Sigmoid colon (tissue), 7 donors: Measurements from ENCODE around the gene ZFP37. TPM values are rescaled to one million over a fixed set of nuclear protein-coding genes. Genes with fewer than 3 reads are reported as not detected.
"Not testable (repeated sequence)": the region's sequence is repeated elsewhere in the genome, so short reads cannot be mapped to it uniquely, and the experiment has no call there.

Experiments
- DNase-seq: peaks from one replicate; pipeline ENCODE4 v3.0.0-alpha.2; 2019
- H3K27ac ChIP-seq, 4 donors: fragments of 200-600 bp; sonication (generic); one replicate each; pipeline ENCODE4 v1.5.1; 2016 to 2019; ENCODE audit warnings: mild to moderate bottlenecking in 1 of 4
- H3K27me3 ChIP-seq, 3 donors: fragments of 200-600 bp; sonication (generic); one replicate each; pipeline ENCODE4 v1.5.1; 2019; ENCODE audit warnings: mild to moderate bottlenecking in 1 of 3
- H3K36me3 ChIP-seq, 4 donors: fragments of 200-600 bp; sonication (generic); one replicate each; pipeline ENCODE4 v1.5.1; 2016 to 2019
- H3K4me1 ChIP-seq, 4 donors: fragments of 200-600 bp; sonication (generic); one replicate each; pipeline ENCODE4 v1.5.1; 2017 to 2019
- H3K4me3 ChIP-seq, 4 donors: fragments of 200-600 bp; sonication (generic); one replicate each; pipeline ENCODE4 v1.5.1; 2017 to 2019; ENCODE audit warnings: mild to moderate bottlenecking in 2 of 4, moderate library complexity in 1 of 4
- H3K9me3 ChIP-seq, 4 donors: fragments of 200-600 bp in 3 of 4; sonication (generic) in 3 of 4; one replicate each; pipeline versions ENCODE4 v1.5.1 to v1.6.1; 2013 to 2019
- EP300 ChIP-seq, 4 donors: sonication (generic); formaldehyde crosslinking; IDR thresholded peaks; one replicate each; pipeline ENCODE4 v1.6.1; 2017; ENCODE audit warnings: antibody characterized with exemption in 4 of 4
- POLR2A ChIP-seq, 2 donors: fragments of 450-650 bp; IDR thresholded peaks; one replicate each; pipeline ENCODE4 v1.6.1; 2016; ENCODE audit warnings: antibody characterized with exemption in 2 of 2, mild to moderate bottlenecking in 2 of 2, moderate library complexity in 2 of 2
- POLR2AphosphoS5 ChIP-seq, 4 donors: sonication (generic); formaldehyde crosslinking; IDR thresholded peaks; one replicate each; pipeline ENCODE4 v1.6.1; 2017; ENCODE audit warnings: antibody characterized with exemption in 4 of 4
- WGBS, 2 donors: extraction: QIAGEN DNeasy Blood & Tissue Kit; methylation state at CpG; one replicate each; pipeline ENCODE4 v1.1.7; 2013; 5-methylcytosine and 5-hydroxymethylcytosine counted together
- intact Hi-C: fragments of 100-400 bp; cut with DNase I; formaldehyde crosslinking; loops from one replicate; pipeline ENCODE4 v1.15.1; 2023
- polyA plus RNA-seq, 3 donors: library from polyadenylated mRNA; stranded (reverse); fragments of 200-250 nt; gene quantifications; one replicate each; pipeline ENCODE4 v1.2.3, GENCODE V29; 2013
- total RNA-seq, 4 donors: library from RNA; depleted of rRNA; stranded (reverse); fragments of >200 nt; gene quantifications; one replicate each; pipeline ENCODE4 v1.1.0, GENCODE V29; 2016
- TF ChIP-seq, protein P1 (sequence below), 4 experiments: fragments of 450-650 bp in 3 of 4; fragments of 200-600 bp in 1 of 4; IDR thresholded peaks; one replicate each; pipeline ENCODE4 v1.5.1; 2016 to 2019; ENCODE audit warnings: antibody characterized with exemption in 4 of 4, mild to moderate bottlenecking in 3 of 4, moderate library complexity in 2 of 4
- donor health status: healthy with polysubstance abuse.
- donor health status: Bipolar disorder and iron deficiency.
- donor health status: healthy.

The ZFP37 gene
- total and polyA plus RNA-seq, 7 donors, result 0.60 to 7.4 (median 3.6) TPM; not detected in 1

DNA sequence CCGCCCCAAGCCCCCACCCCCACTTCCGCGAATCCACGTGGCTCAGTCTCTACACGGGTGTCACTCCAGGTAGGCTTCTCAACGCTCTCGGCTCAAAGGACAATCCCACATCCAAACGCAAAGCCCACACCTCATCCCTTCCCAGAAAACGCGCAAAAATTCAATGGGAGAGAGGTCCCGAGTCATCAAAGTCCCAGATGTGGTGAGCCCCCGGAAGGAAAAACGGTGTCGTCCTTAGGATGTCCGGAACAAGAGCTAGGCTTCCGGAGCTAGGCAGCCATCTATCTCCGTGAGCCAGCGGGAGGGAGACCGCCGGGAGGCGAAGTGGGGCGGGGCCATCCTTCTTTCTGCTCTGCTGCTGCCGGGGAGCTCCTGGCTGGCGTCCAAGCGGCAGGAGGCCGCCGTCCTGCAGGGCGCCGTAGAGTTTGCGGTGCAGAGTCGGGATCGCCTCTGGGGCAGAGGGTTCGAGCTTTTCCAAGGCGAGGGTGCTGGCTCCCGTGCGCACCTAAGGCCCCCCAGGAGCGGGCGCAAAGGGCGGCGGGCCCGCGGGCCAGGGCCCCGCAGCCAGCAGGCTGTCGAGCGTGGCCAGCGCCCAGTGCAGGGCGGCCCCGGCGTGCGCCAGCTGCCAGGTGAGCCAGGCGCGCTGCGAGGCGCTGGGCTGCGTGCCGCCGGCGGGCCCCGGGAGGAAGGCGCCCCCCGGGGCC, 3.2 kb upstream of the ZFP37 start:
- intact Hi-C loops, result loop anchor here (10.0 kb wide), 1 partner anchor 355 kb away; the partner anchor contains the start of genes C9orf43 and POLE3
- peaks cover 8 to 14% (median 11%) of the 10 kb centered on the region in 4 donors for H3K9me3 ChIP-seq
- not testable (repeated sequence) for H3K27ac ChIP-seq, H3K4me1 ChIP-seq, H3K4me3 ChIP-seq, H3K36me3 ChIP-seq
- peaks cover 8 to 37% (median 23%) of the 10 kb centered on the region in 3 donors for H3K27me3 ChIP-seq
- peak; percentile 72 for DNase-seq
- 7 to 22% methylated on average over 41 of the region's 61 CpGs for WGBS, 2 donors

DNA sequence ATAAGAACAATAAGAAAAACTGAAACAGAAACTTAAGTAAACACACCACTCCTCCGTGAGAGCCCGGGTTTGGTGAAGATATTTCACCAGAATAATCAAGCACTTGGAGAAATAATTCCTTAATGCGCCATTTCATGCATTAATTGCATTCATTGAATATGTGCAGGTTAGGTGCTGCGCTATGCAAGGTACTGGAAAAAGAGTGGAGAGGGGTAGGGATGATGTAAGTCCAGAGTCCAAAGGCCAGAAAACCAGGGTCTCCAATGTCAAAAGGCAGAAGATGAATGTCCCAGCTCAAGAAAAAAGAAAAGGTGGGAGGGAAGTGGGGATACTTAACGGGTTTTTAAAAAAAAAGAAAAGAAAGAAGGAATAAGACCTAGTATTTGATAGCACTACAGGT, 669 bp upstream of the ZFP37 start:
- DNase-seq, result no peak
- Histone ChIP-seq H3K27me3 (peaks cover 8 to 27% (median 15%) of the 10 kb centered on the region in 3 donors), H3K27ac (peak overlapping the region; percentile 69 to 77 (median 72)), H3K9me3 (peaks cover 15 to 24% (median 21%) of the 10 kb centered on the region in 4 donors), H3K36me3 (no peaks in the 10 kb centered on the region), H3K4me1 (peaks cover 0 to 4% (median 0%) of the 10 kb centered on the region in 4 donors), H3K4me3 (peak overlapping the region; percentile 64 to 76 (median 67))
- TF ChIP-seq, protein P1, sequence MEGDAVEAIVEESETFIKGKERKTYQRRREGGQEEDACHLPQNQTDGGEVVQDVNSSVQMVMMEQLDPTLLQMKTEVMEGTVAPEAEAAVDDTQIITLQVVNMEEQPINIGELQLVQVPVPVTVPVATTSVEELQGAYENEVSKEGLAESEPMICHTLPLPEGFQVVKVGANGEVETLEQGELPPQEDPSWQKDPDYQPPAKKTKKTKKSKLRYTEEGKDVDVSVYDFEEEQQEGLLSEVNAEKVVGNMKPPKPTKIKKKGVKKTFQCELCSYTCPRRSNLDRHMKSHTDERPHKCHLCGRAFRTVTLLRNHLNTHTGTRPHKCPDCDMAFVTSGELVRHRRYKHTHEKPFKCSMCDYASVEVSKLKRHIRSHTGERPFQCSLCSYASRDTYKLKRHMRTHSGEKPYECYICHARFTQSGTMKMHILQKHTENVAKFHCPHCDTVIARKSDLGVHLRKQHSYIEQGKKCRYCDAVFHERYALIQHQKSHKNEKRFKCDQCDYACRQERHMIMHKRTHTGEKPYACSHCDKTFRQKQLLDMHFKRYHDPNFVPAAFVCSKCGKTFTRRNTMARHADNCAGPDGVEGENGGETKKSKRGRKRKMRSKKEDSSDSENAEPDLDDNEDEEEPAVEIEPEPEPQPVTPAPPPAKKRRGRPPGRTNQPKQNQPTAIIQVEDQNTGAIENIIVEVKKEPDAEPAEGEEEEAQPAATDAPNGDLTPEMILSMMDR (IDR thresholded peaks at IDR 0.05), result no peak
- TF ChIP-seq EP300 (IDR thresholded peaks at IDR 0.05), result no peak
- TF ChIP-seq POLR2AphosphoS5 (IDR thresholded peaks at IDR 0.05), result no peak
- no peak for TF ChIP-seq POLR2A (IDR thresholded peaks at IDR 0.05)
- WGBS, 2 donors, result 26 to 43% methylated on average over 5 of the region's 5 CpGs
- intact Hi-C loops, result loop anchor here (10.0 kb wide), 1 partner anchor 358 kb away; the partner anchor contains the start of genes C9orf43 and POLE3

DNA sequence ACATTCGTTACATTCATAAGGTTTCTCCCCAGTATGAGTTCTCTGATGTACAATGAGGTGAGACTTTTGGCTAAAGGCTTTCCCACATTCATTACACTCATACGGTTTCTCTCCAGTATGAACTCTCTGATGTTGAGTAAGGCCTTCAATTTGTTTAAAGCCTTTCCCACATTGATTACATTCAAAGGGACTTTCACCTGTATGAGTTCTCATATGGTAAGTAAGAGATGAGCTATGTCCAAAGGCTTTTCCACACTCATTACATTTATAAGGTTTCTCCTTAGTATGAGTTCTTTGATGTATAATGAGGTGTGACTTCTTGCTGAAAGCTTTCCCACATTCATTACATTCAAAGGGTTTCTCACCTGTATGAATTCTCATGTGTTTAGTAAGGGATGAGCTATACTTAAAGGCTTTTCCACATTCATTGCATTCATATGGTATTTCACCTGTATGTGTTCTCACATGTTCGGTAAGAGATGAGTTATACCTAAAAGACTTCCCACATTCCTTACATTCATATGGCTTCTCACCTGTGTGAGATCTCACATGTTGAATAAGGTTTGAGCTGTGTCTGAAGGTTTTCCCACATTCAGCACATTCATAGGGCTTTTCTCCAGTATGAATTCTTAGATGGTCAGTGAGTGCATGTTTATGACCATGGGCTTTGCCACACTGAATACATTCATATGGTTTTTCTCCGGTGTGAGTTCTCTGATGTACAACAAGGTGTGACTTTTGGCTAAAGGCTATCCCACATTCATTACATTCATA, 13.5 kb downstream of the ZFP37 start:
- H3K36me3 ChIP-seq, result peaks cover 37 to 60% (median 46%) of the 10 kb centered on the region in 4 donors
- no peak for TF ChIP-seq POLR2A (IDR thresholded peaks at IDR 0.05)
- TF ChIP-seq EP300 (IDR thresholded peaks at IDR 0.05), result no peak
- no peak for TF ChIP-seq POLR2AphosphoS5 (IDR thresholded peaks at IDR 0.05)

DNA sequence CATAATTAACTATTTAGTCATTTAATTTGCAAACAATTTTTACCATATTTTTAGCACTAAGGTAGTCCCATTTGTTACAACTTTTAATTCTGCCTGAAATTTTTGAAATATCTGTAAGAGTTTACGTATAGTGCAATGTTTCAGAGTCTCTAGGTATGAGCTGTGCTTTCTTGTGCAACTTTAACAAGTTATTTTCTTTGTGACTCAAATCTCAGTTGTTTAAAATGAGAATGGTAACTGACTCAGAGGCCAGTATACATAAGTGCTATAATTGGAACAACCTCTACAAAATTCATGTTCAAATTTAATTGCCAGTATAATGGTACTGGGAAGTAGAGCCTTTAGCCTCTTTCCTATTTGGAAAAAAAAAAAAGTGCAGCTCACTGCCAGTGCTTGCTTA, 30.3 kb downstream of the ZFP37 start:
- Histone ChIP-seq H3K4me1 (no peaks in the 10 kb centered on the region), H3K27ac (no peak overlapping the region)
- TF ChIP-seq EP300 (IDR thresholded peaks at IDR 0.05) (no peak), POLR2AphosphoS5 (IDR thresholded peaks at IDR 0.05) (no peak), POLR2A (IDR thresholded peaks at IDR 0.05) (no peak)
- TF ChIP-seq, protein P1 (IDR thresholded peaks at IDR 0.05), result no peak

More for the DNA sequence above, 13.5 kb downstream of the ZFP37 start:
- intact Hi-C loops, result loop anchor here (10.0 kb wide), 1 partner anchor 48 kb away; no protein-coding TSS in a partner anchor
- no peaks in the 10 kb centered on the region for H3K27me3 ChIP-seq
- 90 to 94% methylated on average over 4 of the region's 4 CpGs for WGBS, 2 donors
- H3K4me3 ChIP-seq, result no peak overlapping the region
- H3K27ac ChIP-seq, result no peak overlapping the region
- DNase-seq, result no peak
- peaks cover 44 to 91% (median 64%) of the 10 kb centered on the region in 4 donors for H3K9me3 ChIP-seq
- H3K4me1 ChIP-seq, result no peaks in the 10 kb centered on the region

DNA sequence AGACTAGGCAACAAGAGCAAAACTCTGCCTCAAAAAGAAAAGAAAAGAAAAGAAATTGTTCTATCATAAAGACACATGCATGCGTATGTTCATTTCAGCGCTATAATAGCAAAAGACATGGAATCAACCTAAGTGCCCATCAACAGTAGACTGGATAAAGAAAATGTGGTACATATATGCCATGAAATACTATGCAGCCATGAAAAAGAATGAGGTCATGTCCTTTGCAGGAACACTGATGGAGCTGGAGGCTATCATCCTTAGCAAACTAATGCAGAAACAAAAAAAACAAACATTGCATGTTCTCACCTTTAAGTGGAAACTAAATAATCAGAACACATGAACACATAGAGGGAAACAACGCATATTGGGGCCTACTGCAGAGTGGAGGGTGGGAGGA, 38.3 kb downstream of the ZFP37 start:
- peaks cover 0 to 33% (median 13%) of the 10 kb centered on the region in 4 donors for H3K9me3 ChIP-seq
- no peaks in the 10 kb centered on the region for H3K36me3 ChIP-seq
- intact Hi-C loops, result no loop called here
- WGBS, 2 donors, result 94 to 95% methylated on average over 3 of the region's 3 CpGs
- no peak overlapping the region for H3K27ac ChIP-seq
- no peaks in the 10 kb centered on the region for H3K27me3 ChIP-seq
- H3K4me3 ChIP-seq, result no peak overlapping the region
- no peaks in the 10 kb centered on the region for H3K4me1 ChIP-seq
- no peak for DNase-seq
- TF ChIP-seq EP300 (IDR thresholded peaks at IDR 0.05), result no peak
- TF ChIP-seq POLR2AphosphoS5 (IDR thresholded peaks at IDR 0.05), result no peak
- no peak for TF ChIP-seq POLR2A (IDR thresholded peaks at IDR 0.05)

More for the DNA sequence above, 30.3 kb downstream of the ZFP37 start:
- H3K36me3 ChIP-seq, result no peaks in the 10 kb centered on the region
- intact Hi-C loops, result no loop called here
- H3K9me3 ChIP-seq, result peaks cover 0 to 51% (median 20%) of the 10 kb centered on the region in 4 donors
- H3K27me3 ChIP-seq, result no peaks in the 10 kb centered on the region
- no peak overlapping the region for H3K4me3 ChIP-seq
- no peak for DNase-seq
- WGBS, 2 donors, result 57 to 69% methylated on average over 1 of the region's 1 CpG

DNA sequence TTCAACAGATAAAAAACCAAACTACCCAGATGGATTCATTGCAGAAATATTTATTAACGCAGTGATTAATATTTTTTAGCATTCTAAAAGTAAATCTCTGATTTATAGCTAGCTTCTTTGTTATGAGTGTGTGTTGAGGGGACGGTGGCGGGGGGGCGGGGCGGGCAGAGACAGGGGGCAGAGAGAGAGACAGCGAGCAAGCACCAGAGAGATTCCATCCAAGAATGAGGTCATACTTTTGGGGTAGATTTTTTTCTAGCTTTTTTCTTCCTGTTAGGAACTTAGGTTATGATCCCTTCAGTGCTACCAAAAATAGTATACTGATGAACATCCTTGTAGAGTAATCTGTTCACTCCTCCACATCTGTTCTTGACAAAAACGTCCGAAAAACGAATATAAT, 44.0 kb downstream of the ZFP37 start:
- peaks cover 0 to 11% (median 5%) of the 10 kb centered on the region in 4 donors for H3K9me3 ChIP-seq
- 37 to 42% methylated on average over 9 of the region's 9 CpGs for WGBS, 2 donors

More for the DNA sequence above, 44.0 kb downstream of the ZFP37 start:
- no peak for DNase-seq
- Histone ChIP-seq H3K36me3 (peaks cover 0 to 4% (median 0%) of the 10 kb centered on the region in 4 donors), H3K4me3 (peak overlapping the region in 3 of 4 donors; percentile 24 to 37 (median 34)), H3K27me3 (no peaks in the 10 kb centered on the region), H3K4me1 (no peaks in the 10 kb centered on the region), H3K27ac (no peak overlapping the region)
- no peak for TF ChIP-seq POLR2AphosphoS5 (IDR thresholded peaks at IDR 0.05)
- TF ChIP-seq POLR2A (IDR thresholded peaks at IDR 0.05), result no peak
- TF ChIP-seq EP300 (IDR thresholded peaks at IDR 0.05), result no peak
- TF ChIP-seq, protein P1 (IDR thresholded peaks at IDR 0.05), result no peak
- intact Hi-C loops, result no loop called here
